Calu3 (cell line): ENCODE data around the gene DHX16. TPM values are rescaled to one million over a fixed set of nuclear protein-coding genes. Genes with fewer than 3 reads are reported as not detected.
"Not testable (repeated sequence)": the region's sequence is repeated elsewhere in the genome, so short reads cannot be mapped to it uniquely, and the experiment has no call there.

ENCODE experiments used
- Bru-seq: library from RNA; stranded (reverse); fragments of 400-500 nt; gene quantifications from one replicate; lab custom pipeline; 2021; lab: Mats Ljungman, UMichigan
- BruChase-seq, 2 experiments: library from RNA; stranded (reverse); fragments of 400-500 nt; gene quantifications; one replicate each; lab custom pipeline; 2021; lab: Mats Ljungman, UMichigan
- BruUV-seq: library from RNA; stranded (reverse); fragments of 400-500 nt; replicated peaks from 2 replicates; lab custom pipeline; 2021; lab: Mats Ljungman, UMichigan
- CTCF ChIA-PET: fragments of 300-600 bp; sonication (Branson Sonifier 250); formaldehyde crosslinking; loops from one replicate; lab custom pipeline; 2022; ENCODE audit warnings: antibody characterized with exemption; lab: Charles Lee
- DNase-seq: peaks from one replicate; pipeline ENCODE4 v3.0.0; 2022
- H3K27ac Mint-ChIP-seq: one replicate; pipeline ENCODE4 v1.8.0; 2022; ENCODE audit warnings: mixed read lengths; ENCODE audit not compliant: unreplicated experiment
- H3K27me3 Mint-ChIP-seq: one replicate; pipeline ENCODE4 v1.8.0; 2022; ENCODE audit warnings: mixed read lengths; ENCODE audit not compliant: unreplicated experiment
- H3K36me3 Mint-ChIP-seq: one replicate; pipeline ENCODE4 v1.8.0; 2022; ENCODE audit warnings: mild to moderate bottlenecking, moderate library complexity, mixed read lengths; ENCODE audit not compliant: insufficient read depth, unreplicated experiment
- H3K4me1 Mint-ChIP-seq: one replicate; pipeline ENCODE4 v1.8.0; 2022; ENCODE audit warnings: mild to moderate bottlenecking, low read depth, mixed read lengths; ENCODE audit not compliant: unreplicated experiment
- H3K4me3 Mint-ChIP-seq: one replicate; pipeline ENCODE4 v1.8.0; 2022; ENCODE audit warnings: mild to moderate bottlenecking, low read depth, moderate library complexity, mixed read lengths; ENCODE audit not compliant: unreplicated experiment
- H3K9me3 Mint-ChIP-seq: one replicate; pipeline ENCODE4 v1.8.0; 2022; ENCODE audit warnings: low read depth, mixed read lengths; ENCODE audit not compliant: unreplicated experiment
- intact Hi-C: fragments of 100-400 bp; cut with micrococcal nuclease; formaldehyde crosslinking; loops from one replicate; pipeline ENCODE4 v1.10.0; 2022; ENCODE audit not compliant: unreplicated experiment
- long read RNA-seq: library from polyadenylated mRNA; stranded (forward); transcript quantifications from one replicate; pipeline ENCODE4 v2.0.0, GENCODE V29; 2022
- total RNA-seq: library from RNA; stranded (reverse); gene quantifications from 2 replicates; pipeline ENCODE4 v1.2.3, GENCODE V29; 2022
- TF ChIP-seq, protein P1 (sequence below): fragments of 200-600 bp; IDR thresholded peaks from one replicate; pipeline ENCODE4 v1.8.0; 2022; ENCODE audit warnings: antibody characterized with exemption; ENCODE audit not compliant: unreplicated experiment

DHX16 gene
- total RNA-seq (51.6 and 55.6 TPM in 2 replicates), Bru-seq, nascent RNA (percentile 75 among the genes with signal in this experiment), BruChase-seq, experiment 1, labeled RNA remaining after a 6-hour chase (percentile 89 among the genes with signal in this experiment), BruChase-seq, experiment 2, labeled RNA remaining after a 2-hour chase (percentile 84 among the genes with signal in this experiment)
- long read RNA-seq, transcript DHX16-202 (20 exons, 3,445 nt): major isoform, 55 of 75 reads
- long read RNA-seq, partial matches to known transcripts: 10 of 75 reads
- long read RNA-seq, other reads (novel, unspliced or antisense): 10 of 75 reads

DNA sequence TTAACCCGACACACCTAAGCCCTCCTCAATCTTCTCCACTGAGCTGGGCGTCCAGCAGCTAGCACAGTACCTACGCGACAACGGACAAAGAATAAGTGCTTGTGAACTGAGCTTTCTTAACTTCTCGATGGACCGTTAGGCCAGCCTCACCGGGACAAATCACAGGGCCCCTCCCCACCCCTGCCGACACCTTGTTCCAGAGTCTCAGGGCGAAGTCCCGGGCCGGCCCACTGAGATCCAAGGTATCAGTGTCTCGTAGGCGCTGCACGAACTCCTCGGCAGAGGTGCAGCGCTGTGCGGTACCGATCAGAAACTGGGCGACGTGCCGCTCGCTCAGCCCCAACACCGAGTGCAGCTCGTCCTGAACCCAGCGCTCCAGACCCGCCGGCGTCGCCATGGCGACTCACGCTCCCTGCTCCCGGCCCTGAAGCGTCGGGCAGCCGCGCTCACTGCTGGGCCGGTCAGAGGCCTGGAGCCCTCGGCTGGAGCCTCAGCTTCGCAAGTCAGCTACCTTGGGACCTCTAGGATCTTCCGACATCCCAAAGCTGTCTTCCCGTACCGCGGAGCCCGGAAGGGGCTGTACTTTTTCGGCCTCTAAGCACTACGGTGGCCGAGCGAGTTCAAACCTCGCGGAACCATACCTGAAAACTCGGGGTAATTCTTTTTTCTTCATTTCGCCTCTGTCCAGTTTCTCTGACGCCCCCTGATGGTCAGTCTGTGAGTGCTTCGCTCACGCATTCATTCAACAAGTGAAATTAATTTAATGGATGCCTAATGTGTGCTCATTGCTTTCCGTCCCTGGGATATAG, at the start of gene DHX16:
TSS of gene DHX16 (minus strand) at position 562 of the 809 bp plus-strand sequence. CDS start at position 397, 165 bp downstream.
- H3K27ac Mint-ChIP-seq: peak within 1 kb of the TSS; percentile 18
- intact Hi-C loops: loop anchor here (2.0 to 10.0 kb wide), 2 partner anchors 192 to 212 kb away; partner anchors contain the start of gene DDR1
- CTCF ChIA-PET: interaction anchor here (0.7 to 2.9 kb wide), 12 partner anchors 11 to 415 kb away, joined by 3 to 30 read pairs (median 4); partner anchors contain the start of genes DDR1, MDC1 and MRPS18B
- H3K36me3 Mint-ChIP-seq: peaks cover 60% of the 10 kb centered on the region
- TF ChIP-seq, protein P1, sequence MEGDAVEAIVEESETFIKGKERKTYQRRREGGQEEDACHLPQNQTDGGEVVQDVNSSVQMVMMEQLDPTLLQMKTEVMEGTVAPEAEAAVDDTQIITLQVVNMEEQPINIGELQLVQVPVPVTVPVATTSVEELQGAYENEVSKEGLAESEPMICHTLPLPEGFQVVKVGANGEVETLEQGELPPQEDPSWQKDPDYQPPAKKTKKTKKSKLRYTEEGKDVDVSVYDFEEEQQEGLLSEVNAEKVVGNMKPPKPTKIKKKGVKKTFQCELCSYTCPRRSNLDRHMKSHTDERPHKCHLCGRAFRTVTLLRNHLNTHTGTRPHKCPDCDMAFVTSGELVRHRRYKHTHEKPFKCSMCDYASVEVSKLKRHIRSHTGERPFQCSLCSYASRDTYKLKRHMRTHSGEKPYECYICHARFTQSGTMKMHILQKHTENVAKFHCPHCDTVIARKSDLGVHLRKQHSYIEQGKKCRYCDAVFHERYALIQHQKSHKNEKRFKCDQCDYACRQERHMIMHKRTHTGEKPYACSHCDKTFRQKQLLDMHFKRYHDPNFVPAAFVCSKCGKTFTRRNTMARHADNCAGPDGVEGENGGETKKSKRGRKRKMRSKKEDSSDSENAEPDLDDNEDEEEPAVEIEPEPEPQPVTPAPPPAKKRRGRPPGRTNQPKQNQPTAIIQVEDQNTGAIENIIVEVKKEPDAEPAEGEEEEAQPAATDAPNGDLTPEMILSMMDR: peak; percentile 59
- DNase-seq: peak; percentile 98
- peaks cover 29% of the 10 kb centered on the region for H3K4me1 Mint-ChIP-seq
- H3K27me3 Mint-ChIP-seq: no peaks in the 10 kb centered on the region
- peak within 1 kb of the TSS; percentile 84 for H3K4me3 Mint-ChIP-seq
- H3K9me3 Mint-ChIP-seq: no peaks in the 10 kb centered on the region
- BruUV-seq: TSS peak; percentile 61

DNA sequence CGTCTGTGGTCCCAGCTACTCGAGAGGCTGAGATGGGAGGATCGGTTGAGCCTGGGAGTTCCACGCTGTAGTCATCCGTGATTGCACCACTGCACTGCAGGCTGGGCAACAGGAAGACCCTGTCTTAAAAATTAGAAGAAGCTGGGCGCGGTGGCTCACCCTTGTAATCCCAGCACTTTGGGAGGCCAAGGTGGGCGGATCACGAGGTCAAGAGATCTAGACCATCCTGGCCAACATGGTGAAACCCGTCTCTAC, 49.1 kb upstream of the DHX16 start:
- H3K36me3 Mint-ChIP-seq: peaks cover 93% of the 10 kb centered on the region
- H3K27ac Mint-ChIP-seq: peak overlapping the region; percentile 86
- intact Hi-C loops: loop anchor here (1.0 to 10.0 kb wide), 4 partner anchors 43 to 237 kb away; partner anchors contain the start of genes HLA-E, MRPS18B and PPP1R10
- H3K9me3 Mint-ChIP-seq, H3K27me3 Mint-ChIP-seq, DNase-seq, BruUV-seq: not testable (repeated sequence)
- peak overlapping the region; percentile 92 for H3K4me3 Mint-ChIP-seq
- CTCF ChIA-PET: interaction anchor here (0.5 to 5.0 kb wide), 7 partner anchors 9 to 49 kb away, joined by 3 to 72 read pairs (median 7); partner anchors contain the start of genes DHX16 and NRM
- H3K4me1 Mint-ChIP-seq: peaks cover 49% of the 10 kb centered on the region

DNA sequence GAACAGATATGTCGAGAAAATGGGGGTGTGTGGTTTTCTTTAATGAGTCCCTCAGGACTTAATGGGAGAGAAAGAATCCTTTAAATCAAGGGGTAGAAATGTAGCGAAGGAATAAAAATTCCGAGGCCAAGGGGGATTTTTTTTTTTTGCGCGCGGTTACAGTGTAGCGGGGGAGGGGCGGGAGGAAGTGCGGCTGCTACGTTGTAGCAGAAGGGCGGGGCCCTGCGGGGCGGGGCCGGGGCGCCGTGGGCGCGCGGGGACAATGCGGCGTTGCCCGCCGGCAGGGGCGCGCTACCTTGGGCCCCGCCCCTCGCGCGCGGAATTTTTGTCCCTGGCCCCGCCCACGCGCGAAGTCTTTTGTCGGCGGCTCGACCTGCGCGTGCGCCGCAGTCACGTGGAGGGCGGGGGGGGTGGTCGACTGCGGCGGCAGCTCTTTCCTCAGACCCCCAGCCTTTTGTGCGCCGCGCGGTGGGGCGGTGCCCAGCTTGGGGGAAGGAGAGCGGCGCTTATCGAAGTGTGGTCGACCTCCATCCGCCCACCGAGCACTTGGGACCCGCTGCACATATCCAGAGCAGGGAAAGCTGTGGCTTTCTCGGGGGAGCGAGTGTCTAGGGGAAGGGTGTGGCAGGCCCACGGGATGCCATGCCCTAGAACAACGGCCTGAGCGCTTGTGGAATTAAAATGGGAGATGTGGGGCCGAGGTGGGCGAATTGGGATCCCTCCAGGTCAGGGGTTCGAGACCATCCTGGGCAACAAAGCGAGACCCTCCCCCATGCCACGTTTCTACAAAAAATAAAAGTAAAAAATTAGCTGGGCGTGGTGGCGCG, 48.6 kb upstream of the DHX16 start:
- intact Hi-C loops: loop anchor here (1.0 to 10.0 kb wide), 4 partner anchors 42 to 237 kb away; partner anchors contain the start of genes HLA-E, MRPS18B and PPP1R10
- H3K4me1 Mint-ChIP-seq: peaks cover 55% of the 10 kb centered on the region
- peaks cover 93% of the 10 kb centered on the region for H3K36me3 Mint-ChIP-seq

DNA sequence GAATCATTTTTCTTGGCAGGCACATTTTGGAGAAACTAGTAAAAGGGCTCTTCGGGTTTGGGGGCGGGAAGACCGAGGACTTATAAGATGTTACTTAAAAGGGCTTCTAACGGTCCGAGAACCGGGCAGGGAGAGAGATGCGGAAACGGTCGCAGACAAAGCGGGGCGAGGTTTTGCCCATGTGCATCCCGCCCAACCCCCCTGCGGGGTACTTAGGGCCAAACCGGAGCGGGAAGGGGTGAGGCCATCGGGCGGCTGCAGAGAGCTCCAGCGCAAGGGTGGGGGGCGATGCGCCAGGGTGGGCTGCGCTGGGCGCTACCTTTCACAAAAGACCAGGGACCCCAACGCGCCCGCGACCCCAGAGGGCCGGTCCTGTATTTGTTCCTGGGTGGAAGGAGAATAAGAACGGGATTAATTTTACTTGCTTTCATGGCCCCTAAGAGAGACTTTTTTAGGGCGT, 48.0 kb upstream of the DHX16 start:
- Mint-ChIP-seq H3K4me3 (peak overlapping the region; percentile 92), H3K36me3 (peaks cover 87% of the 10 kb centered on the region), H3K27me3 (no peaks in the 10 kb centered on the region), H3K27ac (peak overlapping the region; percentile 86), H3K4me1 (peaks cover 61% of the 10 kb centered on the region), H3K9me3 (peaks cover 3% of the 10 kb centered on the region)
- TF ChIP-seq, protein P1: no peak
- BruUV-seq: no TSS peak
- intact Hi-C loops: loop anchor here (5.0 to 10.0 kb wide), 3 partner anchors 103 to 236 kb away; partner anchors contain the start of genes HLA-E, MRPS18B and PPP1R10
- DNase-seq: peak; percentile 75
- CTCF ChIA-PET: interaction anchor here (0.5 to 5.0 kb wide), 5 partner anchors 10 to 362 kb away, joined by 3 to 72 read pairs (median 12); partner anchors contain the start of gene NRM

More for the DNA sequence above, 48.6 kb upstream of the DHX16 start:
- Mint-ChIP-seq H3K9me3 (peaks cover 3% of the 10 kb centered on the region), H3K4me3 (peak overlapping the region; percentile 92), H3K27me3 (no peaks in the 10 kb centered on the region), H3K27ac (peak overlapping the region; percentile 86)
- DNase-seq: peak; percentile 97
- TF ChIP-seq, protein P1: peak; percentile 51
- CTCF ChIA-PET: interaction anchor here (0.5 to 5.0 kb wide), 7 partner anchors 10 to 362 kb away, joined by 3 to 72 read pairs (median 7); partner anchors contain the start of genes DHX16 and NRM
- BruUV-seq: no TSS peak
